Activated naive CD8-positive, alpha-beta T cell treated with anti-CD3 and anti-CD28 coated beads, Interleukin-2, amount 50 U/mL, for 16 hours (primary cell): Measurements from ENCODE around the gene PPDPF.
"Not testable (repeated sequence)": the region's sequence is repeated elsewhere in the genome, so short reads cannot be mapped to it uniquely, and the experiment has no call there.

Experiments
- DNase-seq: peaks from one replicate; pipeline ENCODE4 v3.0.0-alpha.2; 2020; ENCODE audit warnings: low read depth, low spot score

The PPDPF gene

GRCh38 chr20:63500151-63500901 lies 20.2 kb upstream of the PPDPF start:
- DNase-seq, result no peak

- no peak for DNase-seq
Observed at GRCh38 chr20:63500902-63501817, 19.4 kb upstream of the PPDPF start.

DNA sequence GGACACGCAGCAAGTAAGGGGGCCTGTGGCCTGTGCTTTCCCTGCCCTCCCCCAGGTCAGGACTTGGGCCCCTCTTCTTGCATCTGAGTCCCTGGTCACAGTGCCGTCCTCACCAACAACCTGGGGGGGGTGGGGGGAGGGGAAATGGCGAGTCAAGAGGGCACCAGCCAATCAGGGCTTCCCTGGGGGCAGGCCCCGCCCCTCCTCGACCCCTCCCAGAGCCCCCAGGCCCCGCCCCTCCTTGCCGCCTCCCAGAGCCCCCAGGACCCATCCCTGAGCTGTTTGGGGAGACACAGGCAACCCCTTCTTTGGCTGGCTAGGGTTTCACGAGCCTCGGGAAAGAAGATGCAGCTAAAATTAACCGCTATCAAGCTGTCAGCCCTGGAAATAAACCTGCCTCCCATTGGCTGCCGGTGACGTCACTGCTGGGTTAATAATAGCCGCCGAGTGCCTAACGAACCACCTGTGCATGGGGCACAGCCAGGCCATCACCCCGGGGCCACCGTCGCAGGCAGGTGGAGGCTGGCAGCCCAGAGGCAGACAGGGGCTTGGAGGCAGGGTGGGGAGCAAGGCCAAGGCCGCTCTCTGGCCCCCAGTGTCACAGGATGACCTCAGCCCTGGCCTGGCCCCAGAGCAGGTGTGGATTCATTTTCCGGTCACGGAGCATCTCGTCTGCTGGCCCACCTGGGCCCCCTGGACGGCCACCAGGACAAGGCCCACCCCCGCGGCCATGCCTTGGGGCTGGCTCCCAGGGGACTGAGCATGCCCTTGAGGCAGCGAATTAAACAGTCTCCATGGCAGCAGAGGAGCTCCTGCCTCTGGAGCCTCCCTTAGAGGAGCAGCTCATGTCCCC lies 18.5 kb upstream of the PPDPF start:
- no peak for DNase-seq

- DNase-seq, result no peak
Observed at GRCh38 chr20:63502671-63503172, 17.8 kb upstream of the PPDPF start.

- no peak for DNase-seq
Observed at GRCh38 chr20:63503524-63503923, 17.0 kb upstream of the PPDPF start.

DNA sequence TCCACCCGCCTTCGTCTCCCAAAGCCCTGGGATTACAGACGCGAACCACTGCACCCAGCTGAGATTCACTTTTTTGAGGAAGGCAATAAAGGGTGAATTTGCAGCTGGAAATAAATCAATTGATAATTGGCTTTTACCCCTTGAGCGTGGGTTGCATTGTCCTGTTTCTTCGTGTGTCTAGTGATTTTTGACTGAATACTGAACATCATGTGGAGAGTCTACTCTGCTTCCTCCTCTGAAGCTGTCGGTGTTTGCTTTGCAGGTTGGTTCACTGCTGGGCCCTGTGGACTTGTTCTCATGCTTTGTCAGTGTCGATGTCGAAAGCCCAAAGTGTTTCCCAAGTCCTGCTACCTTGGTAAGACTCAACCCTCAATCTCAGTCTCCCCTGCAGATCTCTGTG lies 15.9 kb upstream of the PPDPF start:
- DNase-seq, result no peak

DNA sequence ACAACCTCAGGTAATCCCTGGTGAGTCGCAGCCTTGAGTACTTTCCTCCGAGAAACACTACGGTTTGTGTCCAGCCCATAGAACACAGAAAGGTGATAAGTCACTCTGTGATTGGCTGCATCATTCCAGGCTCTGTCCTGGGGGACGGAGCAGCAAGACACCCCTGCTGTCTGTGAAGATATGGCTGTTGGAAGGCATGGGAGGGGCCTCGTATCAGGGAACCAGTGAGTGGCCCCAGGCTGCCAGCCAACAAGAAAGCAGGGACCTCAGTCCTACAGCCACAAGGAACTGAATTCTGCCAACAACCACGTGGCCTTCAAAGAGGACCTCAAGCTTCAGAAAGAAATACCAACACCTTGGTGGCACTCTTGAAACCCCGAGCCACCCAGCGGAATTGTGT lies 15.3 kb upstream of the PPDPF start:
- DNase-seq, result no peak

DNA sequence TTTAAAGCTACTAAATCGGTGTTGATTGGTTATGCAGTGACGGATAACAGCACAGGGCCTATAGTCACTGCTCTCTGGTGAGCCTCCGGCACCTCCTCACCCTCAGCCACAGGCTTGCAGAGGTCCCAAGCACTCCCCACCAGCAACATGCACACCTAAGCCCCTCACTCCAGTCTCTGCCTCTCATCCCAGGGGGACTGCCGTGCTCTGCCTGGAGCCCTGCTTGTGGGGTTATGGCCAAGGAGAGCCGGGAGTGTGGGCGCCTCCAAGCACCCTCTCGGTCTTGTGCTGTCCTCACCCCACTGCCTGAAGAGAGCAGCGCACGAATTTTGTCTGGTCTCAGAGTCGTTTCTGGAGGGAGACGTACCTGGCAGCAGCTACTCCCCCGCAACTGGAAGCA lies 14.8 kb upstream of the PPDPF start:
- DNase-seq, result no peak

- DNase-seq, result no peak
Observed at GRCh38 chr20:63507083-63507743, 13.4 kb upstream of the PPDPF start.

DNA sequence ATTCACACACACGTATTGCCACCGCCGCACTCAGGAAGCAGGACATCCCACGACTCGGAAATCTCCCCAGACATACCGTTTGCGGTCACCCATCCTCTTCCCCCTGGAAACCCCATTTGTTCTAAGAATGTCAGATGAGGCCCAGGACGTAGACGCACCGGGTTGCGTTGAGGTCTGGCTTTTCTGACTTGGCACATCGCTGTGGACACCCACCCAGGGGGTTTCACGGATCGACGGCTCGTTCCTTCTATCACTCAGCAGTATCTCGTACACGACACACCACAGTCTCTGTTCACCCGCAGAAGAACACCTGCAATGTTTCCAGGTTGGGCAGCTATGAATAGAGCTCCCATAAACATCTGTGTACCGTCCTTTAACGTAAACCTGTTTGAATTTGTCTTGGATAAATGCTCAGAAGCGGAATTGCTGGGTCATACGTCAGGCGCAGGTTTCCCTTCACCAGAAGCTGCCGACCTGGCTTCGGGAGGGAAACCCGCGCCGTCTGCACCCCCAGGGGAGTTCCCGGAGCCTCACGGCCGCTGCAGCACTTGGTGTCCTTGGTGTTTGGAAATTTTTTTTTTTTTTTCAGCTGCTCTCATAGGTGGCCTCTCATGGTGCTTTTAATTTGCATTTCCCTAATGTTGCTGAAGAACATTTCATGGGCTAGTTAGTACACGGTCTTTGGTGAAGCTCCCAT lies 12.3 kb upstream of the PPDPF start:
- no peak for DNase-seq

- no peak for DNase-seq
Observed at GRCh38 chr20:63509088-63509564, 11.4 kb upstream of the PPDPF start.

DNA sequence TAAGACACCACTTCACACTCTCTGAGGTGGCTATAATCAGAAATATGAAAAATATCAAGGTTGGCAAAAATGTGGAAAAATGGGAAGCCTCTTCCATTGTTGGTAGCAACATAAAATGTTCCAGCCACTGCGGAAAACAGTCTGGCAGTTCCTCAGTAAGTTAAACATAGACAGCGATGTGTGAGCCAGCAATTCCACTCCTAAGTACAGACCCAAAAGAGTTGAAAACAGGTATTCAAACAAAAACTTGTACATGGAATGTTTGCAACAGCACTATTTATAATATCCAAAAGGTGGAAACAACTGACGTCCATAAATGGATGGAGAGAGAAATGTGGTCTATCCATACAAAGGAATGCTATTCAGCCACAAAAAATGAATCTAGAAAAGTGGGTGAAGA lies 7.4 kb upstream of the PPDPF start:
- DNase-seq, result no peak

GRCh38 chr20:63514520-63514919 lies 6.0 kb upstream of the PPDPF start:
- DNase-seq, result not testable (repeated sequence)

DNA sequence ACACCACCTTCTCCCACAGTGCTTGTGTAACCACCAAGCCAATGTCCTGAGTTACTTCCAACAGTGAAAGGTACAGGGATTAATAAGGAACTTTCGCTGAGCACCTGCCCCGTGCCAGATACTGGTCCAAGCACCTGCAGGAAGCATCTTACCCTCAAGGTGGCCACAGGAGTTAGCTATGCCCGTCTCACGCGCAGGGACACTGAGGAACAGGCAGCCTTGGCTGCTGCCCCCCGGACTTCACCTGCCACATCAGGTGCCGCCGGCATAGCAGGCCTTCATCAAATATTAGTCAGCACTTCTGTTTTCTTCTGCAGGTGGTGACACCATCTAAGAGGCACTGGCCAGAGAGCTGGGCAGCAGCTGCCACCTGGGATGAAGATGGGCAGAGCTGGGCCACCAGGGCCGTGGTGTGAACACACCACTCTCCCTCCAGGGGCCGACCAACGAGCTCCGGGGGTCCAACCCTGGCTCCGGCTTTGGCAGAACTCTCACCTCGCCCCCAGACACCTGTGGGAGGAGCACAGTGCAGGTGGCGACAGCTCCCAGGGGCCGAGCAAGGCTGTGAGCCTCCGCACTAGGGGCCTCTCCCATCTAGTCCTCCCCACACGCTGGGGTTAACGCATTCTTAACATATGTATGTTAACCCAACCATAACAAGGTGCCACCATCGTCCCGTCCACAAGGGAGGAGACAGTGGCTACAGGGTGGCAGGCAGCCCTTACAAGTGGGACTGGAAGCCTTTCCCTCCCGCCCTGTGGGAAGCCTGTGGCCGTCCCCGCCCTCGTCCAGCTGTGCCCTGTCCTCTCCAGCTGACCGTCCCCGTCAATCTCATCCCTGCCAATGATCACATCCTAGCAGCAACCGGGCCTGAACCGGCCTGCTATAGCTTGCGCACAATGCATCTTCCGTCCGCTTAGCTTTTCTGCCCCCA lies 2.9 kb upstream of the PPDPF start:
- no peak for DNase-seq

GRCh38 chr20:63518351-63518861 lies 2.2 kb upstream of the PPDPF start:
- no peak for DNase-seq

DNA sequence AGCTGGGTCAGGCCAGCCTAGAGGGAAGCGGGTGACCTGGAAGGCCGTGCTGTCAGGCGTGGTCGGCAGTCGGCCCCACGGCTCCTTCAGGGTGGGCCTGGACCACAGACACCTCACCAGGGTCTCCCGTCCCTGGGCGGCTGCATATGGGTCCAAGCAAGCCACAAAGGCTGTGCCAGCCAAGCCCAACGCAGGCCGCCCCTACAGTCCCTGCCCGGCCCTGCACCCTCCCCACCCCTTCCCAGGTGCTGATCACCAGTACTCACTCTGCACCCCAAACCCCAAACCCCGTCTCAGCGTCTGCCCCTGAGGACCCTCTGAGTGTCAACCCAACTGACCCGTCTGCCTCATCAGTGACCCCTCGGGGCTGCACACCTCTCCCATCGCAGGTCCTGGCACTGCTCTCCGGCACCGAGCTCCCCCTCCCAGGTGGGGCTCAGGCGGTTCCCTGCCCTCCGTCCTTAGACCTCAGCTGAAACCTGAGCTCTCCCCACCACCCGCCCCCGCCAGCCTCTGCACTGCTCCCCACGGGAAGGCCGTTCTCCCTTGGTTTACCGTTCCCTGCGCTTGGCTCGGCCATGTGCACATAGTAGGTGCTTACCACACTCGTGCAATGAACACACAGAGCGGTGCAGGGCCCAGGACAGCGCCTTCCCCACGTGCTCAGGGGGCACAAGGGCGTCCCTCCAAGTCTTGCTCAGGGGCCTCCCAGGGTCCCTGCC lies 1.5 kb upstream of the PPDPF start:
- no peak for DNase-seq

DNA sequence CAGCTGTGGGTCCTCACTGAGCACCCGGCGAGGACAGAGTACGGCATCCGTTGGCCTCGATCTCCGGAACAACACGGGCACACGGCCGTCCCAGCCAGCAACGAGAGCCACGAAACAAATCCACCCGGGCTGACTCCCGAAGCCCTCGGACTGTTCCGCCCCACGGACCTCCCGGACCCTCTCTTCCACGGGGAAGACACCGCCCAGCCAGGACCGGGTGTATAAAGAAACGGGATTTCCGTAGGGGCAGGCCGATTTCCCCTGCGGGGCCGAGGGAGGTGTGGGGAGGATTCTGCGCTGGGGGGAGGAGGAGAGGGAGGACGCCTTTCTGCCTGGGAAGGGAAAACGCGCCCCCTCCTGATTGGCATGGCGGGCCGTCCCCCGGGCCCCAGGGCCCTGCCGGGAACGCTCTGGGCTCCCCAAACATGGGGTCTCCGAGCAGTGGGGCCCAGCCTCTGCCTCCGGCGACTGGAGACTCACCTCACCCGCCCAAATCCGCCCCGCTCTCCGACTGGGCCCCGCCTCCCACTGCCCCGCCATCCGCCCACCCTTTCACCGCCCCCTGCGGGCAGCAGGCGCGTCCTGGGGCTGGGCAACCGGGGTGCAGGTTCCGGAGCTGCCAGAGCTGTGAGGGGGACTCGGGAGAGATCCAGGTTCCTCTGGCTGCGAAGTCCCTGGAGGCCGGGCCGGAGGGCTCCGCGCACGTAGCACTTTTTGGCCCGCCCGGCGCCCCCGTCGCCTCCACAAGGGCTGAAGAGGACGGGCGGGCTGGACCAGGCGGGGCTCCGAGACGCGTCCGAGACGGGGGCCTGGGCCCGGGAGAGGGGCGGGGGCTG lies 679 bp upstream of the PPDPF start:
- no peak for DNase-seq
